Prostate gland (tissue), 2 donors: ENCODE measurements around the gene RBM15. TPM values are rescaled to one million over a fixed set of nuclear protein-coding genes. Genes with fewer than 3 reads are reported as not detected.
A peak's percentile ranks its signal among the peaks of the same experiment; 100 is the strongest.

ENCODE experiments used
- DNase-seq: peaks from one replicate; pipeline ENCODE4 v3.0.0-alpha.2; 2019; ENCODE audit warnings: low spot score
- H3K27ac ChIP-seq, 2 donors: fragments of 200-600 bp; sonication (generic); 2 replicates each; pipeline ENCODE4 v1.5.1; 2017 to 2019
- H3K27me3 ChIP-seq: fragments of 200-600 bp; sonication (generic); replicated peaks from 2 replicates; pipeline ENCODE4 v1.5.1; 2019; ENCODE audit not compliant: insufficient read depth
- H3K36me3 ChIP-seq, 2 donors: fragments of 200-600 bp; sonication (generic); 1 replicate in 1 of 2; 2 replicates in 1 of 2; pipeline versions ENCODE4 v1.5.1 to v1.8.1; 2017 to 2019
- H3K4me1 ChIP-seq: fragments of 200-600 bp; sonication (generic); replicated peaks from 2 replicates; pipeline ENCODE4 v1.5.1; 2019
- H3K4me3 ChIP-seq, 2 donors: fragments of 200-600 bp; sonication (generic); 2 replicates each; pipeline ENCODE4 v1.5.1; 2017 to 2019
- H3K9me3 ChIP-seq: fragments of 200-600 bp; sonication (generic); 2 replicates; pipeline ENCODE4 v1.5.1; 2017
- CTCF ChIP-seq, 4 experiments: fragments of 200-600 bp in 2 of 4; fragments of 450-650 bp in 2 of 4; sonication (generic) in 2 of 4; IDR thresholded peaks; 1 replicate in 3 of 4; 2 replicates in 1 of 4; pipeline ENCODE4 v1.5.1; 2016 to 2019; ENCODE audit warnings: antibody characterized with exemption in 4 of 4, mild to moderate bottlenecking in 2 of 4, moderate library complexity in 2 of 4
- POLR2A ChIP-seq: fragments of 450-650 bp; IDR thresholded peaks from one replicate; pipeline ENCODE4 v1.6.1; 2016; ENCODE audit warnings: antibody characterized with exemption, mild to moderate bottlenecking
- POLR2AphosphoS5 ChIP-seq: sonication (generic); formaldehyde crosslinking; IDR thresholded peaks from one replicate; pipeline ENCODE4 v1.6.1; 2017; ENCODE audit warnings: antibody characterized with exemption
- WGBS: methylation state at CpG from one replicate; pipeline ENCODE4 v1.1.5; 2018; 5-methylcytosine and 5-hydroxymethylcytosine counted together
- intact Hi-C: fragments of 100-400 bp; cut with DNase I; formaldehyde crosslinking; loops from one replicate; pipeline ENCODE4 v1.14.2; 2022
- total RNA-seq, 2 donors: library from RNA; depleted of rRNA; stranded (reverse); fragments of >200 nt; gene quantifications; one replicate each; pipeline ENCODE4 v1.1.0, GENCODE V29; 2016

RBM15 gene
- total RNA-seq, 2 donors from 2014 or later = 18.7 to 42.6 TPM

GRCh38 chr1:110338309-110338885 is 780 bp upstream of the RBM15 start:
- Histone ChIP-seq H3K27me3 (no peaks in the 10 kb centered on the region), H3K4me1 (peaks cover 14% of the 10 kb centered on the region), H3K9me3 (no peaks in the 10 kb centered on the region), H3K36me3 (no peaks in the 10 kb centered on the region), H3K27ac (peak overlapping the region; percentile 97), H3K4me3 (peak overlapping the region; percentile 60 to 77)
- intact Hi-C loops = loop anchor here (5.0 kb wide), 2 partner anchors 54 to 69 kb away; partner anchors contain the start of genes LAMTOR5 and SLC16A4
- TF ChIP-seq POLR2A = peak; percentile 57
- peak; percentile 62 to 90 (median 78) for TF ChIP-seq CTCF (IDR thresholded peaks at IDR 0.05)
- no peak for TF ChIP-seq POLR2AphosphoS5
- 0% methylated on average over 35 of the region's 57 CpGs for WGBS
- DNase-seq = no peak

- Histone ChIP-seq H3K27me3 (no peaks in the 10 kb centered on the region), H3K27ac (peak overlapping the region; percentile 85 to 87), H3K4me1 (peaks cover 14% of the 10 kb centered on the region), H3K9me3 (no peaks in the 10 kb centered on the region), H3K4me3 (peak overlapping the region; percentile 77 to 84), H3K36me3 (no peaks in the 10 kb centered on the region)
- TF ChIP-seq POLR2A (peak; percentile 73), CTCF (IDR thresholded peaks at IDR 0.05) (peak in 2 of 4 experiments; percentile 61 to 64), POLR2AphosphoS5 (no peak)
- DNase-seq = peak; percentile 46
- under 1% methylated on average over 75 of the region's 77 CpGs for WGBS
- intact Hi-C loops = loop anchor here (5.0 kb wide), 2 partner anchors 53 to 68 kb away; partner anchors contain the start of genes LAMTOR5 and SLC16A4
Observed at GRCh38 chr1:110339407-110340206, 430 bp downstream of the RBM15 start.

GRCh38 chr1:110340207-110340468 is 961 bp downstream of the RBM15 start:
- Histone ChIP-seq H3K9me3 (no peaks in the 10 kb centered on the region), H3K27me3 (no peaks in the 10 kb centered on the region), H3K27ac (peak overlapping the region in 1 of 2 donors; percentile 85), H3K4me3 (peak overlapping the region; percentile 77 to 84), H3K4me1 (peaks cover 14% of the 10 kb centered on the region), H3K36me3 (no peaks in the 10 kb centered on the region)
- 7% methylated on average over 9 of the region's 9 CpGs for WGBS
- TF ChIP-seq POLR2A = no peak
- TF ChIP-seq CTCF (IDR thresholded peaks at IDR 0.05) = no peak
- no peak for TF ChIP-seq POLR2AphosphoS5
- DNase-seq = no peak
- intact Hi-C loops = no loop called here

GRCh38 chr1:110341146-110341871 is 2.1 kb downstream of the RBM15 start:
- TF ChIP-seq POLR2A = no peak
- no peak for TF ChIP-seq CTCF (IDR thresholded peaks at IDR 0.05)
- no peak for TF ChIP-seq POLR2AphosphoS5
- peaks cover 14% of the 10 kb centered on the region for H3K4me1 ChIP-seq
- 69% methylated on average over 27 of the region's 27 CpGs for WGBS
- H3K9me3 ChIP-seq = no peaks in the 10 kb centered on the region
- H3K36me3 ChIP-seq = no peaks in the 10 kb centered on the region
- intact Hi-C loops = no loop called here
- no peaks in the 10 kb centered on the region for H3K27me3 ChIP-seq
- H3K4me3 ChIP-seq = no peak overlapping the region
- DNase-seq = no peak
- H3K27ac ChIP-seq = no peak overlapping the region
